ENCODE results near the gene TMEM165. TPM values are rescaled to one million over a fixed set of nuclear protein-coding genes. Genes with fewer than 3 reads are reported as not detected.
A peak's percentile ranks its signal among the peaks of the same experiment; 100 is the strongest.

TMEM165 gene
- total RNA-seq, 4 donors from 2014 or later = 133 to 193 (median 168) TPM

DNA sequence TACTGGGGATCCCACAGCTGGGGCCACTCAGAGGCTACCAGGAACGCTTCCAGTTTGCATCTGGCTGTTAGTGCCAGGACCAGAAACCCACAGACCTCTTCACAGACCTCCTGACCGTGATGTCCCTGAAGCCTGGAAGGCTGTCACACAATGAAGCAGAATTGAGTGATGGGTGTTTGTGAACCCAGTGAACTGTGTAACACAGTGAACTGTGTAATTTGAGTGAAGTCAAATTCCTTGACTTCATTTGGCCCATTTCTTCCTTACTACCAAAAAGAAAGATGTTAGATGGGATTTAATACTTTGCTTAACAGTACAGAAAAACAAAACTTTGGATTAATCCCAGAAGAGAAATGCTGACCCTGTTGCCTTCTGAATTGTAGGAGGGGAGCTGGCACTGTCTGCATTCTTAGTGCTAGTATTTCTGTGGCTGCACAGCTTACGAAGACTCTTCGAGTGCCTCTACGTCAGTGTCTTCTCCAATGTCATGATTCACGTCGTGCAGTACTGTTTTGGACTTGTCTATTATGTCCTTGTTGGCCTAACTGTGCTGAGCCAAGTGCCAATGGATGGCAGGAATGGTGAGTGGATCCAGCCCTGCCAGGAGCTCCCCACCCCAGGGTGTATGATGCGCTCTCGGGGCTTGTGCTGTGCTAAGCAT is 31.9 kb upstream of the TMEM165 start:
- intact Hi-C loops (cut with DNase I) = no loop called here
- Histone ChIP-seq H3K4me3 (no peak overlapping the region), H3K27me3 (no peaks in the 10 kb centered on the region), H3K36me3 (peaks cover 0 to 20% (median 5%) of the 10 kb centered on the region in 4 donors), H3K9me3 (no peaks in the 10 kb centered on the region), H3K27ac (replicated peaks in 1 of 4) (no peak overlapping the region), H3K4me1 (peaks cover 9 to 20% (median 15%) of the 10 kb centered on the region in 4 donors)
- no peak for TF ChIP-seq POLR2A (IDR thresholded peaks at IDR 0.05; ENCODE audit: low read depth)
- TF ChIP-seq, protein P1, sequence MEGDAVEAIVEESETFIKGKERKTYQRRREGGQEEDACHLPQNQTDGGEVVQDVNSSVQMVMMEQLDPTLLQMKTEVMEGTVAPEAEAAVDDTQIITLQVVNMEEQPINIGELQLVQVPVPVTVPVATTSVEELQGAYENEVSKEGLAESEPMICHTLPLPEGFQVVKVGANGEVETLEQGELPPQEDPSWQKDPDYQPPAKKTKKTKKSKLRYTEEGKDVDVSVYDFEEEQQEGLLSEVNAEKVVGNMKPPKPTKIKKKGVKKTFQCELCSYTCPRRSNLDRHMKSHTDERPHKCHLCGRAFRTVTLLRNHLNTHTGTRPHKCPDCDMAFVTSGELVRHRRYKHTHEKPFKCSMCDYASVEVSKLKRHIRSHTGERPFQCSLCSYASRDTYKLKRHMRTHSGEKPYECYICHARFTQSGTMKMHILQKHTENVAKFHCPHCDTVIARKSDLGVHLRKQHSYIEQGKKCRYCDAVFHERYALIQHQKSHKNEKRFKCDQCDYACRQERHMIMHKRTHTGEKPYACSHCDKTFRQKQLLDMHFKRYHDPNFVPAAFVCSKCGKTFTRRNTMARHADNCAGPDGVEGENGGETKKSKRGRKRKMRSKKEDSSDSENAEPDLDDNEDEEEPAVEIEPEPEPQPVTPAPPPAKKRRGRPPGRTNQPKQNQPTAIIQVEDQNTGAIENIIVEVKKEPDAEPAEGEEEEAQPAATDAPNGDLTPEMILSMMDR (IDR thresholded peaks at IDR 0.05) = no peak
- no peak for TF ChIP-seq POLR2AphosphoS5 (IDR thresholded peaks at IDR 0.05)
- no peak for TF ChIP-seq EP300 (IDR thresholded peaks at IDR 0.05)
- DNase-seq (ENCODE audit: extremely low spot score) = no peak
- whole genome bisulfite sequencing = 97% methylated on average over 9 of the region's 9 CpGs

DNA sequence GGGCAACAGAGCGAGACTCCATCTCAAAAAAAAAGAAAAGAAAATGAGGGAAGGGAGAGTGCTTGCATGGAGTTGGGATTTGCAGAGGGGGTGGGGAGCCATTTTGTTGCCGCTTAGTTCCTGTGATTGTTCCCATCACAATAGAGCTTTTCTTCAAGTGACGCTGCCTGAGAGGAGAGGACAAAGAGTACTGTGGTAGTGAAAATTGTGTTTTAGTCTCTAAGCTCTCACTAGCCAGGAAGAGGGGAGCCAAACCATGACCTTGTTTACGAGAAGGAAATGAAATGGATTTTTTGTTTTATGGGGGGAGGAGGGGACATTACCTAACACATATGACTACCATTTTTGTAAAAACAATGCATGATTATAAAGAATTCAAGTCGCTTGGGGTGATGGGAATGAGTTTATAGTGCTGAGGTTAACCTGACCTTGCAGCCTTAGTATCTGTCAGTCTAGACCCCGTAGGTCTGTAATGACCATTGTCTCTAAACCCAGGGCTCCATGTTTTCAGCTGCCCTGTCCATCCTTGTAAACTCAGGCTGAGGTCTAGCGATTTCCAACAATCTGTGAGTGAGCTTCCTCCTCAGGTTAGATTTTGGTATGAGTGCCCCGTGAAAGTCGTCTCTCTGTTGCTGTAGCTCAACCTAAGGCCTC is 30.9 kb upstream of the TMEM165 start:
- intact Hi-C loops (cut with DNase I) = no loop called here
- H3K4me3 ChIP-seq = no peak overlapping the region
- H3K4me1 ChIP-seq = peaks cover 0 to 10% (median 5%) of the 10 kb centered on the region in 4 donors
- DNase-seq (ENCODE audit: extremely low spot score) = no peak
- H3K36me3 ChIP-seq = peaks cover 0 to 27% (median 8%) of the 10 kb centered on the region in 4 donors
- H3K27me3 ChIP-seq = no peaks in the 10 kb centered on the region
- H3K9me3 ChIP-seq = no peaks in the 10 kb centered on the region
- no peak overlapping the region for H3K27ac ChIP-seq (replicated peaks in 1 of 4)
- TF ChIP-seq EP300 (IDR thresholded peaks at IDR 0.05) = no peak
- TF ChIP-seq, protein P1 (IDR thresholded peaks at IDR 0.05) = no peak
- TF ChIP-seq POLR2A (IDR thresholded peaks at IDR 0.05; ENCODE audit: low read depth) = no peak
- WGBS = 83% methylated on average over 9 of the region's 9 CpGs

DNA sequence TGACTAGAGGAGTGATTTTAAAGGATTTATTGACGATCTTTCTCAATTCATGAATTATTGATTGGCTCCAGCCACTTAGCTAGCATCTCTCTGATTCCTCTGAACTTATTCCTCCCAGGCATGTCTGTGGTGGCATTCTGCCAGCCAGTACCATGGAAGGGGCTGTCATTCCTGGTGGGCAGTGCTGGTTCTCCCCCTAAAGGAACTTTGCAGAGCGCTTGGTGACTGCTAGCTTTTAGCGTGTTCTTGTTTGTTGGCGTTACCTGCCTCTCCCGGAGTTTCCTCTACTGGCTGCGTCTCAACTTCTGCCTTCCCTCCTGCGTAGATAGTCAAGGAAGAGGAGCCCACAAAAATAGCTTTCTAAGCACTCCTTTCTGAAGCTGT is 30.4 kb upstream of the TMEM165 start:
- Histone ChIP-seq H3K4me1 (peaks cover 0 to 7% (median under 1%) of the 10 kb centered on the region in 4 donors), H3K9me3 (no peaks in the 10 kb centered on the region), H3K36me3 (peaks cover 0 to 32% (median 10%) of the 10 kb centered on the region in 4 donors), H3K27ac (replicated peaks in 1 of 4) (no peak overlapping the region), H3K27me3 (no peaks in the 10 kb centered on the region), H3K4me3 (no peak overlapping the region)
- intact Hi-C loops (cut with DNase I) = no loop called here
- DNase-seq (ENCODE audit: extremely low spot score) = no peak
- WGBS = 92% methylated on average over 7 of the region's 7 CpGs
- no peak for TF ChIP-seq POLR2AphosphoS5 (IDR thresholded peaks at IDR 0.05)
- no peak for TF ChIP-seq EP300 (IDR thresholded peaks at IDR 0.05)
- TF ChIP-seq POLR2A (IDR thresholded peaks at IDR 0.05; ENCODE audit: low read depth) = no peak
- TF ChIP-seq, protein P1 (IDR thresholded peaks at IDR 0.05) = no peak

DNA sequence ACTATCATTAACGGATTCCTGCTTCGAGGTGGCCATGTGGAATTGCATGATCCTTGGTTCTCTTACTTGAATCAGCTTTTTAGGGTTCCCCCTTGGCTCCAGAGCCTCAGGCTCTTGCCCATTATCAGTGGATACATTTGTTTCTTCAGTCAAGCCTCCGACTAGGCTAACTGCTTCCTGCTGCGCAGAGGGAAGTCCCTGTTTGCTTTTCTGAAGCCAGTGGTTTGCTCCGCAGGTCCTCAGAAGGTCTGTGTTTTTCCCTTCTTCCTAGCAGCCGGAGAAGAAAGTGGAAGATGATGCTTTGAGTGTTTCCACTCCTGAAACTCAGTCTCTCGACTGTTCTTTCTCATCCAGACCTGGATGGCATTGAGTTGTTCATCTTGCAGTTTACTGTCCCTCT is 29.1 kb upstream of the TMEM165 start:
- TF ChIP-seq, protein P1 (IDR thresholded peaks at IDR 0.05) = no peak
- no peak for TF ChIP-seq EP300 (IDR thresholded peaks at IDR 0.05)
- no peak for TF ChIP-seq POLR2A (IDR thresholded peaks at IDR 0.05; ENCODE audit: low read depth)
- TF ChIP-seq POLR2AphosphoS5 (IDR thresholded peaks at IDR 0.05) = no peak
- no peak overlapping the region for H3K4me3 ChIP-seq
- no peak for DNase-seq (ENCODE audit: extremely low spot score)
- peaks cover 0 to 34% (median 13%) of the 10 kb centered on the region in 4 donors for H3K36me3 ChIP-seq
- peaks cover 0 to 7% (median 0%) of the 10 kb centered on the region in 4 donors for H3K4me1 ChIP-seq
- intact Hi-C loops (cut with DNase I) = no loop called here
- 96% methylated on average over 7 of the region's 7 CpGs for WGBS
- H3K27me3 ChIP-seq = no peaks in the 10 kb centered on the region
- peak overlapping the region in 1 of 4 donors; percentile 44 for H3K27ac ChIP-seq (replicated peaks in 1 of 4)
- no peaks in the 10 kb centered on the region for H3K9me3 ChIP-seq
